ENCODE measurements around the gene ERC1.
"Not testable (repeated sequence)": the region's sequence is repeated elsewhere in the genome, so short reads cannot be mapped to it uniquely, and the experiment has no call there.

ERC1 gene

DNA sequence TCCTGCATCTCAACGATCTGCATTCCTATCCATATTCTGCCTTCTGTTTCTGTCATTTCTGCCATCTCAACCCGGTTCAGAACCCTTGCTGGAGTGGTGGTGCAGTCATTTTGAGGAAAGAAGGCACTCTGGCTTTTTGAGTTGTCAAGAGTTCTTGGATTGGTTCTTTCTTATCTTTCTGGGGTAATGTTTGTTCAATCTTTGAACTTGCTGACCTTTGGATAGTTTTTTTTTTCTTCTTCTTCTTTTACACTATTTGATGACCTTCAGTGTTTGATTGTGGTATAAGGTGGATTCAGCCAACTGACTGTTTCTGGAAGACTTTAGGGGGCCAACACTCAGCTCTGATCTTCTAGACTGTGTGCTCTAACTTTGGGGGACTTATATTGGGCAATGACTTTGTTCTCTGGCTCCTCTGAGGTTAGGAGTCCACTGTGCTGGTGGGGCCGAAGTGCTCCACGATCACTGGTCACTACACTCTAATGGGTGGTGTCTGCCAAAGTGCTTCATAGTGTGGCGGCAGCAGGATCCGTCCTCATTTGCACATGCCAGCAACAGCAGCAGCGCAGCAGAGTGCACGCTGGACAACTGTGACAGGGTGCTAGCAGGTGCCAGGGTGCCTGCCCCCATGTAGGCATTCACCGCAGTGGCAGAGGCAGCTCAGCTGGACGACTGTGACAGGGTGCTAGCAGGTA is 347.6 kb downstream of the ERC1 start:
- DNase-seq: no peak

DNA sequence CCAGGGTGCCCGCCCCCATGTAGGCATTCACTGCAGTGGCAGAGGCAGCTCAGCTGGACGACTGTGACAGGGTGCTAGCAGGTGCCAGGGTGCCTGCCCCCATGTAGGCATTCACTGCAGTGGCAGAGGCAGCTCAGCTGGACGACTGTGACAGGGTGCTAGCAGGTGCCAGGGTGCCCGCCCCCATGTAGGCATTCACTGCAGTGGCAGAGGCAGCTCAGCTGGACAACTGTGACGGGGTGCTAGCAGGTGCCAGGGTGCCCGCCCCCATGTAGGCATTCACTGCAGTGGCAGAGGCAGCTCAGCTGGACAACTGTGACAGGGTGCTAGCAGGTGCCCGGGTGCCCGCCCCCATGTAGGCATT is 348.1 kb downstream of the ERC1 start:
- not testable (repeated sequence) for DNase-seq

DNA sequence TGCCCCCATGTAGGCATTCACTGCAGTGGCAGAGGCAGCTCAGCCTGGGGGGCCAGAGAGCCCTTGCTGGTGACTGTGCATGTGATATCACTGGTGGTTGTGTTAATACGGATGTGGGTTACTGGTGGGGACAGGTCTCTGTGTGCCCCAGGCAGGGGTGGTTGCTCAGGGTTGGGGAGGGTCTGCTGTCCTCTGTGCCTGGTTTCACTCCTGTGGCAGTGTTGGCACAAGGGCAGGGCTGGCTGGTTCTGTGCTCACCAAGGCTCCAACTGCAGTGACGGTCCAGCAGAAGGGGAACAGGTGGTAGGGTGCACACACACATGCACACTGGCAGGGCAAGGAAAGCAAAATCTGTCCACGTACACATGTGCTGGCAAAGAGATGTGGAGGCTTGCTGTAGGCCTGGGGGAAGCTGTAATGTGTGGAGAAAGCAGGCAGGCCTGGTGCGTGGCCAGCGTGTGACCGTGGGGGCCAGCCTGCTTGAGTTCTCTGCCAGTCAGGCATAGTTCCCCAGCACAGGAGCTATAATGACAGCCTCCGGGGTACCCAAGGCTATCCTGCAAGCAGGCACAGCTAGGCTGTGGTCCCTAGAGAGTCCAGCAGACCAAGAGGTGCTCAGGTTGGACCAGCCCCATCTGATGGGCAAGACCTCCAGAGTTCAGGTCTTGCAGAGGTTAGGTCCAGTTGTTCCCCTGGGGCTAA is 348.7 kb downstream of the ERC1 start:
- no peak for DNase-seq

DNA sequence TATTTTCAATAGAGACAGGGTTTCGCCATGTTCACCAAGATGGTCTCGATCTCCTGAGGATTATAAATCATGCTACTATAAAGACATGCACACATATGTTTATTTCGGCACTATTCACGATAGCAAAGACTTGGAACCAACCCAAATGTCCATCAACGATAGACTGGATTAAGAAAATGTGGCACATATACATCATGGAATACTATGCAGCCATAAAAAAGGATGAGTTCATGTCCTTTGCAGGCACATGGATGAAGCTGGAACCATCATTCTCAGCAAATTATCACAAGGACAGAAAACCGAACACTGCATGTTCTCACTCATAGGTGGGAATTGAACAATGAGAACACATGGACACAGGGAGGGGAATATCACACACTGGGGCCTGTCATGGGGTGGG is 350.2 kb downstream of the ERC1 start:
- not testable (repeated sequence) for DNase-seq

DNA sequence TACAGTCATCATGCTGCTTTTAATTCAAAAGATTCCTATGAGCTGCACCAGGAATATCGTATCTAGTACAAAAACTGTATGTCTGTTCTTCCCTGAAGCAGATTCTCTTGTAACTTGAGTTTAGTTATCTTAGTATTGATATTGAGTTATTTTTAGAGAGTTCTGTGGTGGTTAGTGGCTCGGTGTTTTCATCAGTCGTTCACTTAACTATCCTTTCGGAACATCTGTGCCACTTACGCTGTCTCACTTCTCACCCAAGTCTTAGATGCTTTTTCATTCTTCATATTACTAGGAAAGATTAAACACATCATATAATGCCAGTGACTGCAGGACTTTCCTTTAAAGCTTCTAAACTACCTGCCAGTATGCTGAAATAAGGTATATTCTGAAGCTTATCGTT is 352.4 kb downstream of the ERC1 start:
- DNase-seq: no peak

DNA sequence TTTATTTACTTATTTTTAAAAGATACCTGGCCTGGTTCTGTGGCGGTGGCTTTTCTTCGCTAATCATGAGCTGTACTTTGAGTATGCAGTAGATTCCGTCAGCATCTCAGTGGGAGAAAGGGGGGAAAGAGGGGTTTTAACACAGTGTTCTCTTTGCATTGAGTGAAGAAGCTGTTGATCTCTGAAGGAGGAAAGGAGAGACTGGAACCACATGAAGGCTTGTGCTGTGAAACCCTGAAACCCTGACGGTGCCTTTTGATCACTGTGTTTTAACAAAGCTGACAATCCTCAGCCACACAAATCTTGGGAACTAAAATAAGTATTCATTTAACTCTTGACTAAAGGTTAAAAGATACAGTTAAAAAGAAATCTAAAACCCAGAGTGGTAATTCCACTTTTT is 353.2 kb downstream of the ERC1 start:
- no peak for DNase-seq

DNA sequence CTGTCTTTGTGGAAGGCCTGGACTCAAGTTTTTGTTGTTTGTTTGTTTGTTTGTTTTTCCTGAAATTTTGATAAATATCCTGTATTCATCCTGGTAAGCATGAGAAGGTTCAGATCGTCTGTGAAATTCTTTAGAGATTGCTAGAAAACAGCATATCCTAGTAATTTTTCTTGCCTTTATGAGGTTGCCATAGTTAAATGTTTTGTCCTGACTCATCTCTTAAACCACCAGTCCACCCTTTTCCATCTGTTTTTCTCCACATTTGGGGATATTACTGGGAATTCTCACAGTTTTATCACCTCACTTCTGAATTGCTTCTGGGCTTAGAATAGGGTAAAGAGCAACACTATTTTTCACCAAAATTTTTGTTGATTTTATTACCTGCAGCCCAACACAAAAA is 355.1 kb downstream of the ERC1 start:
- no peak for DNase-seq

DNA sequence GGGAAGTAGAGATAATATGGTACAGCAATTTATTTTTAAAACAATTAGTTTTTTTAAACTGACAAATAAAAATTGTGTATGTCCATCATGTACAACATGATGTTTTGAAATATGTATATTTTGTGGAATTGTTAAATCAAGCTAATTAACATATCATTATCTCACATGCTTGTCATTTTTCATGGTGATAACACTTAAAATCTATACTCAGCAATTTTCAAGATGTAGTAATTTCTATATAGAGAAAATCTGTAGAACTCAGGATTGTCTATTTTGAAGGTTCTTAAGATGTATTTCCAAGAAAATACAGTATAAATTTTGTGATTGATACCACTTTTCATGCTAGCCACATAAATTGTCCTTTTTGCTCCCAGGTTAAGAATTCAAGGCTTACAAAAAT is 356.3 kb downstream of the ERC1 start:
- no peak for DNase-seq

DNA sequence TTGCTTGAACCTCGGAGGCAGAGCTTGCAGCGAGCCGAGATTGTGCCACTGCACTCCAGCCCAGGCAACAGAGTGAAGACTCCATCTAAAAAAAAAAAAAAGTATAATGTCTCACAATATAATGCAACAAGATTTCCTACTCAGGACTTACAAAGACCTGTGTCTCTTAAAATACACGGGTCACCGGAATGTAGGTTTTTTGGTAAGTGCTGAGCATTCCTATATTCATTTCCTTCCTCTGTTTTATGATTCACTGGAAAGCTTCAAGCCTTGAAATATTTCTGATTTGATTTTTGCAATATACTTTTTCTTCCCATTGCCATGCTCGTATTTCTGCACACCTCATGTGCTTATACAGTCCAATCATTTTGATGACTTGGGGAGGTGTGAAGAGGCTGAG is 357.6 kb downstream of the ERC1 start:
- DNase-seq: no peak

DNA sequence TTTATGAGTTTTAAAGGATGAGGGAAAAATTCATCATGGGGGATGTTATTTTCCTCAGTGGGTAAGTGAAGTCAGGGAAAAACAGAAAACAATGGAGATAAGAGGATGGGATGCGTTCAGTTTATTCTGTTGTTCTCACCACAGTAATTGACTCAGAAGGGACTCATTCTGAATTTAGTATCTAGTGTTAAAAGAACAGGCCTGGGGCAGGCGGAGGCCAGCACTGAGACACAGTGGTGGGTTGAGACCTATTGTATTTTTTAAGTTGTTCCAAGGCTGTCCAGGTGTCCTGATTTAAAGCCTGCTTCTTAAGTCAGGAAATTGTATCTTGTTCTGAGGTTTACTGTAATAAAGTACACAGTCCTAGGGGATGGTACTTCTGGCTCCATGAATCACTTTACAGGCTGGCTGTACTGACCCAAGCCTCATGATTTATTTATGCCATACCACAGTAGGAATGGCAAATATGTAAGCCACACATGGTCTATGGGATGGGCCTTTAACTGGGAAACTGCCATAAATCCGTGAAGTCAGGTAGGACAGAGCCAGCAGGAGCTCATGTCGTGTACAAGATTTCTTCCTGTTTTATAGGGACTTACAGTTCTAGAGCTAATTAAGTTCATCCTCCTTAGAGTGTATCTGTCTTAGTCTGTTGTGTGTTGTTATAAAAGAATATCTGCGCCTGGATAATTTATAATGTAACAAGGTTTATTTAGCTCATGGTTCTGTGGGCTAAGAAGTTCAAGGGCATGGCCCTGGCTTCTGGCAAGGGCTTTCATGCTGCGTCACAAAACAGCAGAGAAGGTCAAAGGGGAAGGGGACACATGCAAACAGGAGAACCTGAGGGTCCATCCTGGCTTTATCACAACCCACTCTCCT is 359.3 kb downstream of the ERC1 start:
- peak; percentile 15 to 42 for DNase-seq

DNA sequence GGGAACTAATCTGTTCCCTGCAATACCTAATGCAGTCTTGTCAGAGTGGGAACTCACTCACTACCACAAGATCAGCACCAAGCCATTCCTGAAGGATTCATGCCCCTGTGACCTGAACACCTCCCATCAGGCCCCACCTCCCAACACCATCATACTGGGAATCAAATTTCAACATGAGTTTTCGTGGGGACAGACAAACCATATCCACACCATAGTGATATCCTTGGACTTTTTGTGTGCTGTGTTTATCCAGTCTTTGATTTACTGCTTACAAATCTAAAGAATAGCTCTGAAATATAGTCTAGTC is 359.9 kb downstream of the ERC1 start:
- DNase-seq: no peak

DNA sequence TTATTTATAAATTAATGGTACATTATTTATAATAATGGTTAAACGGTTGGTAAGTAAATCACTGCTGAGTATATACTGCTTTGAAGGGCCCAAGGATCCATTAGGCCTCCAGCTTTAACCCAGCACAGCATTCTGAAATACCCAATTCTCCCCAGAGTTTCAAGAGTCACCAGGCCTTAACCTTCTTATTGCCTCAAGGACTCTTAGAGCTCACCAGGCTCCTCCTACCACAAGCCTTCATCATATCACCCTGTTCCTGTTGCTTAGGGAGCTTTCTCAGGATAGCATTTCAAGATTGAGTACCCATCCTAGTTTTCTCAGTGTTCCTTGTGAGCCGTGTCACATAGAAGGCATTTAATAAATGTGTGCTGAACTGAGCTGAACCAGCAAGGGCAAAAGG is 360.9 kb downstream of the ERC1 start:
- no peak for DNase-seq

DNA sequence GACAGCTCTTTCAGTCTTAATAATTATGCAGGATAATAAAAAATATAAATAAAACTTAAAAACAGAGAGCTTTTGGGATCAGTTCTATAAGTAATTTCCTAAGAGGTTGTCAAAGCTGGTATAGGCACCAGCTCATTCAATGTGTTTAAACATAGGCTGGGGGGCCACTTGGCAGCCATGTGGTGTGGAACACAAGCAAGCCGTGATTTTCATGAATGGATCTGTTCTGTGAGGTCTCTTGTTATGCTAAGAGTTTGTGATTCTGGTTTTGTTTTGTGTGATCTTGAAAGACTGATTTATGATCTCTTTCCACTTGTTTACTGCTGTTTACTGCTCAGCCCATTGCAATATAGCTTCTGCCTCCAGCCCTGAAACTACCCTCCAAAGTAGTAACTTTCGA is 362.4 kb downstream of the ERC1 start:
- DNase-seq: no peak

DNA sequence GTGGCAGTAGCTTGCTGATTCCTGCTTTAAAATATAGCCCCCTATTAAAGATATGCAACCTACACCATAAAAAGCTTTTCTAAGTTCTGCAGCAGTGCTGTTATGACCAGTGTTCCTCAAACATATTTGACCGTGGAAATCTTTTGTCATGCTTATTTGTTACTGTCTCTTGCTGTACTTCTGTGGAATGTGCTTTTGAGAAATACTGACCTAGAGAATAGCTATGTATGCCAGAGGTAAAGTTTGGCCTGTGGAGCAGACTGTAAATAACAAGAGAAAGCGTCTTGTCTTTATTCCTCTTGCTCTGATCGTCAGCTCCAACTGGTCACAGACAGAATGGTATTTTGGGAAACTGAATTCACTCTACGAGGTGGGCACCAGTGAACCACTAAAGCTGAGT is 364.4 kb downstream of the ERC1 start:
- DNase-seq: no peak

DNA sequence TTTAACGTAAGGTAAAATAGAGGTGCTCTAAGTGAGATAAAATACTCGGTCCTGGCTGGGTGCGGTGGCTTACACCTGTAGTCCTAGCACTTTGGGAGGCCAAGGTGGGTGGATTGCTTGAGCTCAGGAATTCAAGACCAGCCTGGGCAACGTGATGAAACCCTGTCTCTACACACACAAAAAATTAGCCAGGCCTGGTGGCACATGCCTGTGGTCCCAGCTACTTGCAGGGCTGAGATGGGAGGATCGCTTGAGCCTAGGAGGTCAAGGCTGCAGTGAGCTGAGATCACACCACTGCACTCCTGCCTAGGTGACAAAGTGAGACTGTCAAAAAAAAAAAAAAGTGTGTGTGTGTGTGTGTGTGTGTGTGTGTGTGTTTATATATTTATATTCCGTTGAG is 364.8 kb downstream of the ERC1 start:
- DNase-seq: not testable (repeated sequence)

DNA sequence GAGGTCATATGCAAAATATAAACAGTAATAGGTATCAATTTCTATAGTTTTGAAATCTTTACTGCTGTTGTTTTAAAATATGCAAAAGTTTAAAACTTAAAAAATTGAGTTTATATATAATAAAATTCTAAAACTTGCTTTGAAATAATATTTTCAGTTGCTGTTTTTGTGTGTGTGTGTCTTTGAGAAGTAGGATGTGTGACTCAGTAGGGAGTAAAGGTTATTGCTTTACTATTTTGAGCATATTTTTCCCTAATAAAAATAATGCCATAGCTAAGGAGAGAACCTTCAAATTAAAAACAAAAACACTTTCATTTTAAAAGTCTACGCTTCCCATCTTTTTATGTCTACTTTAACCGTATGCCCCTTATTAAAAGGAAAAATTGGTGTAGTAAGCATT is 365.3 kb downstream of the ERC1 start:
- no peak for DNase-seq

DNA sequence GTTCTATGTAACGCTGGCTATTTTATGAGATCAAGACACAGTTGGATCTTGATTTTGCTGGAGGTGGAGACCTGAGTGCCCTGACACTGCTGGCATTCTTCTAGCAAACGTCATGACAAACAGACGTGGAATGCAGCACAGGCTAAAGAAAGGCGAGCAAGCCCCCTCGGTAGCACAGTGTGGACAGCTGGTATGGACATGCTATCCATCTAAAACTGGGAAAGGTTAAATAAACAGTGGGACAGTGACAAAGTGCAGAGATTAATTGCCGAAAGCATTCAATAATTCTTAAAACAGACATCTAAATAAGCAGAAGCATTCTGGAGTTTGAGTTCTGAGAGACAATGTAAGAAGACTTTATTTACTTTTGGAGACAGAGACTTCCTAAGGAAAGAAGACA is 366.1 kb downstream of the ERC1 start:
- no peak for DNase-seq

DNA sequence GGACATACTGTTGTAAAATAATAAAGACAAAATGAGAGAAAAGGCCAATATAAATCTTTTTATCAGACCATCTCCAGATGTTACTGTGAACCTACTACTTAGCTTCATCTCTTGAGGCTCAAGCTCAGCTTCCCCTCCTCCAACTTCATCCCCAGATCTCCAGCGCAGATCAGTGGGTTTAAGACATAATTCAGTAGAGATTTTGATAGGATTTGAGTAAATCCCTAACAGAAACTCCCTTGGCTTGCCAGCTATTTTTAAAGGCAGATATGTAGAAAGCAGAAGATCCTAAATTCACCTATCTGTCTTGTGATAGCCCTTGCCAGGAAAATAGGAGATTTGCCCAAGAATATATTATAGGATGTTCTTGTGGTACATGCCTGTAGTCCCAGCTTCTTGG is 366.7 kb downstream of the ERC1 start:
- no peak for DNase-seq

DNA sequence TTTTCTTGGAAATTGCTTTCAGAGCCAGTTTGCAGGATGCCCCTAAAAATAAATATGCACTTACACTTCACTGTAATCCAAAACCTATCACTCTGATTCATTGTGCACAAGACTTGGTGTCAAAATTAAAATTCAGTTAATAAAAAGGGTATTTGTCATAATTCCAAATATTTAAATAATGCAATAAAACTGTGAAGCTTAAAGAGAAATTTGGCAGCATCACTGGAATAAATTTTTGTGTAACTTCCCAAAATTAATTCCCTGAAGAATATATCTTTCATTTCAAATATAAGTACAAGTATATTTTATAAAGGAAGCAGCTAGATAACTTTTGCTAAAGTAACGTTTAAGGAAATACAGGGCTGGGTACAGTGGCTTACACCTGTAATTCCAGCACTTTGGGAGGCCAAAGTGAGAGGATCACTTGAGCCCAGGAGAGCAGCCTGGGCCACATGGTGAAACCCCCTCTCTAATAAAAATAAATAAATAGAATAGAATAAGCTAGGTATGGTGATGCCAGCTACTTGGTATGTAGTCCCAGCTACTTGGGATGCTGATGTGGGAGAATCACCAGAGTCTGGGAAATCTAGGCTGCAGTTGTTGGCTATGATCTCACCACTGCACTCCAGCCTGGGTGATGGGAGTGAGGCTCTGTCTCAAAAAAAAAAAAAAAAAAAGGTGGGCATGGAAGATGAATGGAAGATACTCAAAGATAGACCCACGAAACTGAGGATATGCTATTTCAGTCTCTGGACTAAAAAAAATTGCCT is 369.6 kb downstream of the ERC1 start:
- DNase-seq: peak; percentile 27 to 32

DNA sequence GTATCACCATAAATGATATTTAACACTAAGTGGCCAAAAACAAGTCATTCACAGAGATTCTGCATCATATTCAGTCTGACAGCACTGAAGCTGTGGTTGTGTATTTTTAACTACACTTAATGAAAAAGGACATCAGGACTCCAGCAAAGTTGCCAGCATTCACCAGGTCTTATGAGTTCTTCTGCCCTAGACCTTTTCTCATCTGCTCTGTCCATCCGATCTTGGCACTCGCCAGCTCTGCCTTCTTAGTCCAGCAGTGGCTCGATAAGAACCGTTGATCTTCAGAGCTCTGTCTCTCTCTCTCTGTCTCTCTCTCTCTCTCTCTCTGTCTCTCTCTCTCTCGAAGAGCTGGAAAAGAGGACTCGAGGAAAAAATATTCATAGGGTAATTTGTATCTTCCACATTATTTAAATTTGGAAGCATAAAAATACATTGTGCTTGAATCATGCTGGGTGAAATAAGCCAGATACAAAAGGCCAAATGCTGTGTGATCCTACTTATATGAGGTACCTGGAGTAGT is 371.2 kb downstream of the ERC1 start:
- DNase-seq: no peak

DNA sequence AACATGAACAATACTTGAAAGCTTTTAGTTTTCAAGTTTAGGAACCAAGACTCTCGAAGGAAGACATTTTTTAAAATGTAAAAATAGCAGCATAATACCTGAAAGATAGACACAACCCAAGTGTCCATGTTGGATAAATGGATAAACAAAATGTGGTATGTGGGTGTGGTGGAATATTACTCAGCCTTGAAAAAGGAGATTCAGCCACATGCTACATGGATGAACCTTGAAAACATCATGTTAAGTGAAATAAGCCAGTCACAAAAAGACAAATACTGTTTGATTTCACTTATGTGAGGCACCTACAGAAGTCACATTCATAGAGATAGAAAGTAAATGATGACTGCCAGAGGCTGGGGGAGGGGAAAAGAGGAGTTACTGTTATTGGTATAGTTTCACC is 374.7 kb downstream of the ERC1 start:
- no peak for DNase-seq

DNA sequence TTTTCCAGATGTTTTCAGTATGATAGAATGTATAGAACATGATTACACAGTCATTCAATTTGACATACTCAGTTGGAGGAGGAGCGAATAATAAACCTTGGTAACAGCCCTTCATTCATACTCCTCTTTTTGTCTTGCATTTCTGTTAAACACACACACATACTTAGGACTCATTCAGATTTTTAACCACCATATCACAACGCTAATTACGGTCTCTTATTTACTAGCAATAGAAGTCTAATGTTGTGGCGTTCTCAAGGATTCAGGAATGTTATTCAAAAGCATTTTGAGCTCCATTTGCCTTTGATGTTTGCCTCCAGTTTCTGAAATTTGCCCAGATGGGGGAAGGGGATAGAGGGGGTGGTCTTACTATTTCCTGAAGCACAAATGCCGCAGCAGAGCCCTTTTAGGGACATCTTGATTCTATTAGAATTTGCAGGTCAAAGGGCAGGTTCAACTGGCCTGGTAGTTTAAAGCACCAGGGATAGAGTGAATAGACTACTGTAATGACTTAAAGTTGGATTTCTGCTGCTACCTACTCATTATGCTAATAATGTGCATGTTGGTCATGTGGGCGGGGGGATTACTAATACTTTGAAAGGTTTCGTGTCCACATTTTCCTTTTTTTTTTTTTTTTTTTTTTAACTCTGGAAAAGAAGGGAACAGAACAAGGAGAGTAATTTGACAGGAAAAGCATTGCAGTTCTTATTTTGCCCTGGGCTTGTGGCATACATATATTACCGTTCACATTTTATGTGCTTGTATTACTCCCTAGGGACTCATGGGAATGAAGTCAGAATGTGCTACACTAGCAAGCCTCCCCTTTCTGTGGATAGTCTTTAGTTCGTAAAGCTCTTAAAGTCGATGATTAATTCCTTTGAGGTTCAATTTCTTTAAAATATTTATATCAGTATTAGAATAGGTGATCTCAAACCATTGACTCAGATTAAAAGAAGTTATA is 376.6 kb downstream of the ERC1 start:
- DNase-seq: no peak
